ENCODE results near the gene CFAP206. TPM values are rescaled to one million over a fixed set of nuclear protein-coding genes. Genes with fewer than 3 reads are reported as not detected.

Gene CFAP206
- total RNA-seq, 2 experiments from 2014 or later, result 0.11 TPM; not detected in 1

DNA sequence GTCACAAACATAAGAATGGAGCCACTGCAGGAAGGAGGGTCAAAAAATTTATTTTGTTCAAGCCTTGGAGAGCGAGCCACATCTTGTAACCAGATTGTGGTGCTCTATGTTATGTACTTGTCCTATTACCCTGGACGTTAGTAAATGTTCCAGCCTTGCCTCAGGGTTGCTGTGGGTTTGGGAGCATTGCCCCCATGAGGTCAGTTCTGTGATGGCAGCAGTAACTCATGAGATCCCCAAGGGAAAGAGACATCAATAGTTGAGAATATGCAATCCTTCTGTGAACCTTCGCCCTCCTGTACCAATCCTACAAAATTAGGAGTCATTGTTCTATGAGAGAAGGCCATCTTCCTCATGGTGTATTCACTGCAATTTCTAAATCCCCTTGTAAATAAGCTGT is 16.4 kb upstream of the CFAP206 start:
- no peak overlapping the region for H3K4me3 Mint-ChIP-seq
- POLR2A ChIA-PET, result no interaction called here
- DNase-seq (no peak), ATAC-seq (ENCODE audit: poor library complexity) (no peak)
- no peaks in the 10 kb centered on the region for H3K27me3 Mint-ChIP-seq
- CTCF ChIA-PET, result no interaction called here
- intact Hi-C loops (cut with DNase I, micrococcal nuclease), result loop anchor here (5.0 to 10.0 kb wide), 5 partner anchors 203 to 1391 kb away; partner anchors contain the start of gene ORC3 (in 1 of the 2)
- no peaks in the 10 kb centered on the region for H3K9me3 Mint-ChIP-seq
- H3K27ac Mint-ChIP-seq, result no peak overlapping the region
- no peaks in the 10 kb centered on the region for H3K27me3 ChIP-seq (ENCODE audit: control insufficient read depth in 1 of 2, insufficient read depth in 2 of 2, low read length in 2 of 2)
- TF ChIP-seq, protein P1, sequence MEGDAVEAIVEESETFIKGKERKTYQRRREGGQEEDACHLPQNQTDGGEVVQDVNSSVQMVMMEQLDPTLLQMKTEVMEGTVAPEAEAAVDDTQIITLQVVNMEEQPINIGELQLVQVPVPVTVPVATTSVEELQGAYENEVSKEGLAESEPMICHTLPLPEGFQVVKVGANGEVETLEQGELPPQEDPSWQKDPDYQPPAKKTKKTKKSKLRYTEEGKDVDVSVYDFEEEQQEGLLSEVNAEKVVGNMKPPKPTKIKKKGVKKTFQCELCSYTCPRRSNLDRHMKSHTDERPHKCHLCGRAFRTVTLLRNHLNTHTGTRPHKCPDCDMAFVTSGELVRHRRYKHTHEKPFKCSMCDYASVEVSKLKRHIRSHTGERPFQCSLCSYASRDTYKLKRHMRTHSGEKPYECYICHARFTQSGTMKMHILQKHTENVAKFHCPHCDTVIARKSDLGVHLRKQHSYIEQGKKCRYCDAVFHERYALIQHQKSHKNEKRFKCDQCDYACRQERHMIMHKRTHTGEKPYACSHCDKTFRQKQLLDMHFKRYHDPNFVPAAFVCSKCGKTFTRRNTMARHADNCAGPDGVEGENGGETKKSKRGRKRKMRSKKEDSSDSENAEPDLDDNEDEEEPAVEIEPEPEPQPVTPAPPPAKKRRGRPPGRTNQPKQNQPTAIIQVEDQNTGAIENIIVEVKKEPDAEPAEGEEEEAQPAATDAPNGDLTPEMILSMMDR (IDR thresholded peaks at IDR 0.05), result no peak
- H3K4me3 ChIP-seq (ENCODE audit: low read length), result no peak overlapping the region
- no peaks in the 10 kb centered on the region for H3K36me3 ChIP-seq (ENCODE audit: insufficient read depth, low read length)
- no peaks in the 10 kb centered on the region for H3K36me3 Mint-ChIP-seq (ENCODE audit: low read depth)
- no peaks in the 10 kb centered on the region for H3K9me3 ChIP-seq (ENCODE audit: control insufficient read depth in 1 of 2, insufficient read depth in 1 of 2, low read length in 2 of 2)
- no peak overlapping the region for H3K27ac ChIP-seq (ENCODE audit: low read depth in 1 of 2, low read length in 2 of 2)
- H3K4me1 ChIP-seq (ENCODE audit: insufficient read depth, low read length), result no peaks in the 10 kb centered on the region
- no peaks in the 10 kb centered on the region for H3K4me1 Mint-ChIP-seq (ENCODE audit: low read depth)

DNA sequence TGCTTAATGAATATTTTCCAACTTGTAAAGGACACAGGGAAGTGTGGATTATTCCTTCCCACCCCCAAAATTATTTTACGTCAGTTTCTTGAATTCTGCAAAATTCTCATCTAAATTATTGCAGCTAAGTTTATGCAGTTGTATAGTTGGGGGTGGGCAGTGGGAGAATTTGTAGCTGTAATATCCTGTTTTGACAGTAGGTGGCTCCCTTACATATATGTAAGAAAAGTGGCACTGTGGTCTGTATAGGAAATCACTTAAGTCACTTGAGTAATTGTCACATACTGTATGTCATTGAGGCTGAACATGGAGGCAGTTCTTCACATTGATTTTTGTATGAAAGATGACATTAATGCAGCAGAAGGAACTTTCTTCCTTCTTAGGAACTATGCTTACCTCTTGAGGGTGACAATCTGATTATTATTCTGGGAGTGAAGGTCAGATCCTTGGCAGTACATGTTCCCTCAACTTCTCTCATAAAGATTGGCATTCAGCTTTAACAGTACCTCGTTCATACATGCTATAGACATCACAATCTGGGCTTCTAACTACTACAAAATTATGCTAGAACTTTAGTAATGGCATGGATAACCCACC is 14.6 kb upstream of the CFAP206 start:
- POLR2A ChIA-PET, result interaction anchor here (0.6 kb wide), 1 partner anchor 15 kb away, joined by 3 read pairs; no protein-coding TSS in a partner anchor
- H3K36me3 Mint-ChIP-seq (ENCODE audit: low read depth), result no peaks in the 10 kb centered on the region
- intact Hi-C loops (cut with DNase I, micrococcal nuclease), result loop anchor here (1.0 to 10.0 kb wide), 8 partner anchors 80 to 1477 kb away; partner anchors contain the start of genes ORC3 (in 1 of the 2) and SLC35A1 (in 1 of the 2)

DNA sequence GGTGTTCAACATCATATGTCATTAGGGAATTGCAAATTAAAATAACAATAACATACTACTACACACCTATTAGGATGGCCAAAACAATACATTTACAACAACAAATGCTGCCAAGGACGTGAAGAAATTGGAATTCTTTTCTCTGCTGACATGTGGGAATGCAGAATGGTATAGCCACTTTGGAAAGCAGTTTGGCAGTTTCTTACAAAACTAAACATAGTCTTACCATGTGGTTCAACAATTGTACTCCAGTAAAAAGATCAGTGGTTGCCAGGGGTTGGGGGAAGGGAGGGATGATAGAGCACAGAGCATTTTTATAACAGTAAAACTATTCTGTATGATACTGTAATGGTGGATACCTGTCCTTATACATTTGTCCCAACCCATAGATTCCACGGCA is 12.3 kb upstream of the CFAP206 start:
- TF ChIP-seq, protein P1 (IDR thresholded peaks at IDR 0.05), result no peak
- no peaks in the 10 kb centered on the region for H3K36me3 Mint-ChIP-seq (ENCODE audit: low read depth)
- ChIA-PET CTCF (no interaction called here), POLR2A (no interaction called here)
- Histone ChIP-seq H3K36me3 (ENCODE audit: insufficient read depth, low read length) (no peaks in the 10 kb centered on the region), H3K27me3 (ENCODE audit: control insufficient read depth in 1 of 2, insufficient read depth in 2 of 2, low read length in 2 of 2) (no peaks in the 10 kb centered on the region), H3K4me1 (ENCODE audit: insufficient read depth, low read length) (no peaks in the 10 kb centered on the region), H3K4me3 (ENCODE audit: low read length) (no peak overlapping the region), H3K9me3 (ENCODE audit: control insufficient read depth in 1 of 2, insufficient read depth in 1 of 2, low read length in 2 of 2) (no peaks in the 10 kb centered on the region), H3K27ac (ENCODE audit: low read depth in 1 of 2, low read length in 2 of 2) (no peak overlapping the region)
- no peak overlapping the region for H3K27ac Mint-ChIP-seq
- no peaks in the 10 kb centered on the region for H3K4me1 Mint-ChIP-seq (ENCODE audit: low read depth)
- no peak for ATAC-seq (ENCODE audit: poor library complexity)
- no peak for DNase-seq
- no peak overlapping the region for H3K4me3 Mint-ChIP-seq
- no peaks in the 10 kb centered on the region for H3K27me3 Mint-ChIP-seq
- intact Hi-C loops (cut with DNase I, micrococcal nuclease), result loop anchor here (10.0 kb wide), 2 partner anchors 199 to 399 kb away; partner anchors contain the start of gene ORC3 (in 1 of the 2)
- no peaks in the 10 kb centered on the region for H3K9me3 Mint-ChIP-seq

More for the DNA sequence above, 14.6 kb upstream of the CFAP206 start:
- no peaks in the 10 kb centered on the region for H3K4me1 Mint-ChIP-seq (ENCODE audit: low read depth)
- Histone ChIP-seq H3K4me3 (ENCODE audit: low read length) (no peak overlapping the region), H3K9me3 (ENCODE audit: control insufficient read depth in 1 of 2, insufficient read depth in 1 of 2, low read length in 2 of 2) (no peaks in the 10 kb centered on the region), H3K27me3 (ENCODE audit: control insufficient read depth in 1 of 2, insufficient read depth in 2 of 2, low read length in 2 of 2) (no peaks in the 10 kb centered on the region), H3K27ac (ENCODE audit: low read depth in 1 of 2, low read length in 2 of 2) (no peak overlapping the region), H3K4me1 (ENCODE audit: insufficient read depth, low read length) (no peaks in the 10 kb centered on the region), H3K36me3 (ENCODE audit: insufficient read depth, low read length) (no peaks in the 10 kb centered on the region)
- no peak overlapping the region for H3K27ac Mint-ChIP-seq
- H3K9me3 Mint-ChIP-seq, result no peaks in the 10 kb centered on the region
- ATAC-seq (ENCODE audit: poor library complexity) (peak; percentile 97), DNase-seq (peak in 11 of 14 experiments; percentile 4 to 81 (median 16))
- CTCF ChIA-PET, result interaction anchor here (0.6 to 1.3 kb wide), 11 partner anchors 9 to 1724 kb away, joined by 3 to 9 read pairs (median 3); partner anchors contain the start of genes CFAP206 and ZNF292
- TF ChIP-seq, protein P1 (IDR thresholded peaks at IDR 0.05), result peak; percentile 81
- H3K27me3 Mint-ChIP-seq, result no peaks in the 10 kb centered on the region
- no peak overlapping the region for H3K4me3 Mint-ChIP-seq

All from CD4-positive, alpha-beta T cell (primary cell).